HG02981 (cell line): ENCODE results near the gene ELF1.
"Not testable (repeated sequence)": the region's sequence is repeated elsewhere in the genome, so short reads cannot be mapped to it uniquely, and the experiment has no call there.

Experiments
- ATAC-seq: cut with Tn5 transposase; IDR thresholded peaks from one replicate; pipeline ENCODE4 v1.9.1; 2021; ENCODE audit warnings: mild to moderate bottlenecking, moderate library complexity; ENCODE audit not compliant: unreplicated experiment

The ELF1 gene

GRCh38 chr13:41042419-41042818, 23.3 kb upstream of the ELF1 start:
- not testable (repeated sequence) for ATAC-seq

GRCh38 chr13:41040584-41041334, 21.6 kb upstream of the ELF1 start:
- ATAC-seq = no peak

GRCh38 chr13:41039746-41040145, 20.6 kb upstream of the ELF1 start:
- no peak for ATAC-seq

GRCh38 chr13:41036557-41036956, 17.4 kb upstream of the ELF1 start:
- not testable (repeated sequence) for ATAC-seq

GRCh38 chr13:41034881-41035280, 15.8 kb upstream of the ELF1 start:
- no peak for ATAC-seq

- ATAC-seq = no peak
These were observed 15.3 kb upstream of the ELF1 start for GRCh38 chr13:41034382-41034781.

- ATAC-seq = no peak
These were observed 13.7 kb upstream of the ELF1 start for GRCh38 chr13:41032691-41033376.

- no peak for ATAC-seq
These were observed 10.5 kb upstream of the ELF1 start for GRCh38 chr13:41029629-41030028.

GRCh38 chr13:41028051-41028450, 8.9 kb upstream of the ELF1 start:
- ATAC-seq = no peak

GRCh38 chr13:41026788-41027187, 7.7 kb upstream of the ELF1 start:
- no peak for ATAC-seq

- ATAC-seq = no peak
These were observed 6.4 kb upstream of the ELF1 start for GRCh38 chr13:41025518-41025917.

- ATAC-seq = no peak
These were observed 647 bp upstream of the ELF1 start for GRCh38 chr13:41019578-41020347.

GRCh38 chr13:41018602-41018948, 541 bp downstream of the ELF1 start:
- no peak for ATAC-seq

GRCh38 chr13:41017817-41018601, 1.1 kb downstream of the ELF1 start:
- ATAC-seq = no peak

GRCh38 chr13:41017159-41017558, 2.0 kb downstream of the ELF1 start:
- ATAC-seq = no peak

- ATAC-seq = no peak
These were observed 3.2 kb downstream of the ELF1 start for GRCh38 chr13:41015920-41016319.

GRCh38 chr13:41013835-41014234, 5.3 kb downstream of the ELF1 start:
- no peak for ATAC-seq

GRCh38 chr13:41012536-41012935, 6.6 kb downstream of the ELF1 start:
- ATAC-seq = no peak

- ATAC-seq = no peak
These were observed 7.6 kb downstream of the ELF1 start for GRCh38 chr13:41011382-41011956.

- no peak for ATAC-seq
These were observed 10.7 kb downstream of the ELF1 start for GRCh38 chr13:41008349-41008980.
